Stimulated activated naive CD8-positive, alpha-beta T cell treated with anti-CD3 and anti-CD28 coated beads, Interleukin-15, amount 100 ng/mL, for 72 hours (primary cell): ENCODE results near the gene SDK2.

ENCODE experiments used
- ATAC-seq: fragments of 150-1000 bp; cut with Tn5 transposase; 2 replicates; pipeline ENCODE4 v1.10.0; 2021; ENCODE audit warnings: mild to moderate bottlenecking, moderate library complexity
- DNase-seq, 2 donors: peaks; one replicate each; pipeline ENCODE4 v3.0.0; 2021 to 2022
- H3K27ac Mint-ChIP-seq, 2 donors: one replicate each; pipeline ENCODE4 v1.8.0; 2022; ENCODE audit warnings: mild to moderate bottlenecking in 2 of 2, mixed read lengths in 2 of 2, moderate library complexity in 2 of 2
- H3K27me3 Mint-ChIP-seq: one replicate; pipeline ENCODE4 v1.8.0; 2022; ENCODE audit warnings: mixed read lengths
- H3K4me1 Mint-ChIP-seq: one replicate; pipeline ENCODE4 v1.8.0; 2022; ENCODE audit warnings: mild to moderate bottlenecking, mixed read lengths
- H3K4me3 Mint-ChIP-seq, 2 donors: one replicate each; pipeline ENCODE4 v1.8.0; 2022; ENCODE audit warnings: mild to moderate bottlenecking in 2 of 2, mixed read lengths in 2 of 2, moderate library complexity in 1 of 2
- H3K9me3 Mint-ChIP-seq, 2 donors: one replicate each; pipeline ENCODE4 v1.8.0; 2022; ENCODE audit warnings: mixed read lengths in 2 of 2

Gene SDK2

GRCh38 chr17:73580073-73580710 is 64.1 kb downstream of the SDK2 start:
- no peaks in the 10 kb centered on the region for H3K4me1 Mint-ChIP-seq
- ATAC-seq (no peak), DNase-seq (no peak)

GRCh38 chr17:73576556-73577098 is 67.6 kb downstream of the SDK2 start:
- ATAC-seq (no peak), DNase-seq (no peak)
- no peak overlapping the region for H3K4me3 Mint-ChIP-seq
- H3K27me3 Mint-ChIP-seq = no peaks in the 10 kb centered on the region
- no peaks in the 10 kb centered on the region for H3K9me3 Mint-ChIP-seq
- H3K27ac Mint-ChIP-seq = no peak overlapping the region
- no peaks in the 10 kb centered on the region for H3K4me1 Mint-ChIP-seq

More at GRCh38 chr17:73580073-73580710, 64.1 kb downstream of the SDK2 start:
- Mint-ChIP-seq H3K9me3 (no peaks in the 10 kb centered on the region), H3K4me3 (no peak overlapping the region), H3K27ac (no peak overlapping the region), H3K27me3 (no peaks in the 10 kb centered on the region)

- Mint-ChIP-seq H3K4me3 (no peak overlapping the region), H3K27ac (no peak overlapping the region), H3K4me1 (no peaks in the 10 kb centered on the region), H3K9me3 (no peaks in the 10 kb centered on the region), H3K27me3 (no peaks in the 10 kb centered on the region)
- ATAC-seq (no peak), DNase-seq (no peak)
Measured at GRCh38 chr17:73575470-73576221, 68.6 kb downstream of the SDK2 start.

GRCh38 chr17:73571511-73572130 is 72.6 kb downstream of the SDK2 start:
- no peaks in the 10 kb centered on the region for H3K27me3 Mint-ChIP-seq
- H3K27ac Mint-ChIP-seq = no peak overlapping the region
- H3K4me1 Mint-ChIP-seq = peaks cover 20% of the 10 kb centered on the region
- no peak overlapping the region for H3K4me3 Mint-ChIP-seq
- ATAC-seq (peak; percentile 16), DNase-seq (no peak)
- no peaks in the 10 kb centered on the region for H3K9me3 Mint-ChIP-seq

- no peaks in the 10 kb centered on the region for H3K27me3 Mint-ChIP-seq
- H3K4me1 Mint-ChIP-seq = peaks cover 20% of the 10 kb centered on the region
- no peak overlapping the region for H3K27ac Mint-ChIP-seq
- ATAC-seq (no peak), DNase-seq (no peak)
- peaks cover 0 to 4% of the 10 kb centered on the region in 2 donors for H3K9me3 Mint-ChIP-seq
- no peak overlapping the region for H3K4me3 Mint-ChIP-seq
Measured at GRCh38 chr17:73569762-73570319, 74.4 kb downstream of the SDK2 start.

GRCh38 chr17:73568934-73569333 is 75.3 kb downstream of the SDK2 start:
- no peak for ATAC-seq
- Mint-ChIP-seq H3K27ac (no peak overlapping the region), H3K4me3 (no peak overlapping the region), H3K9me3 (peaks cover 0 to 4% of the 10 kb centered on the region in 2 donors), H3K27me3 (no peaks in the 10 kb centered on the region), H3K4me1 (peaks cover 20% of the 10 kb centered on the region)
- no peak for DNase-seq

GRCh38 chr17:73566905-73567782 is 77.1 kb downstream of the SDK2 start:
- DNase-seq (peak; percentile 11 to 47), ATAC-seq (peak; percentile 86)
- Mint-ChIP-seq H3K4me1 (peaks cover 20% of the 10 kb centered on the region), H3K27ac (peak overlapping the region; percentile 76 to 94), H3K27me3 (no peaks in the 10 kb centered on the region), H3K4me3 (peak overlapping the region; percentile 51 to 62), H3K9me3 (peaks cover 0 to 4% of the 10 kb centered on the region in 2 donors)

- no peak for ATAC-seq
- Mint-ChIP-seq H3K27me3 (no peaks in the 10 kb centered on the region), H3K4me3 (no peak overlapping the region), H3K9me3 (peaks cover 0 to 4% of the 10 kb centered on the region in 2 donors), H3K27ac (no peak overlapping the region), H3K4me1 (peaks cover 20% of the 10 kb centered on the region)
- no peak for DNase-seq
Measured at GRCh38 chr17:73564843-73565242, 79.4 kb downstream of the SDK2 start.

- no peak for DNase-seq
- Mint-ChIP-seq H3K27me3 (no peaks in the 10 kb centered on the region), H3K4me3 (no peak overlapping the region), H3K4me1 (peaks cover 11% of the 10 kb centered on the region), H3K9me3 (peaks cover 0 to 4% of the 10 kb centered on the region in 2 donors), H3K27ac (no peak overlapping the region)
- no peak for ATAC-seq
Measured at GRCh38 chr17:73562896-73563295, 81.3 kb downstream of the SDK2 start.

GRCh38 chr17:73561111-73561510 is 83.1 kb downstream of the SDK2 start:
- ATAC-seq = no peak
- peak overlapping the region; percentile 4 to 46 for H3K27ac Mint-ChIP-seq

GRCh38 chr17:73560661-73561060 is 83.6 kb downstream of the SDK2 start:
- ATAC-seq = no peak
- Mint-ChIP-seq H3K27ac (peak overlapping the region in 1 of 2 donors; percentile 9), H3K4me3 (no peak overlapping the region), H3K4me1 (no peaks in the 10 kb centered on the region), H3K9me3 (no peaks in the 10 kb centered on the region), H3K27me3 (no peaks in the 10 kb centered on the region)
- no peak for DNase-seq

More at GRCh38 chr17:73561111-73561510, 83.1 kb downstream of the SDK2 start:
- Mint-ChIP-seq H3K9me3 (peaks cover 0 to 3% of the 10 kb centered on the region in 2 donors), H3K4me3 (no peak overlapping the region), H3K4me1 (no peaks in the 10 kb centered on the region), H3K27me3 (no peaks in the 10 kb centered on the region)
- DNase-seq = no peak

- H3K4me3 Mint-ChIP-seq = no peak overlapping the region
- no peak for ATAC-seq
- H3K9me3 Mint-ChIP-seq = peaks cover 0 to under 1% of the 10 kb centered on the region in 2 donors
- peak overlapping the region in 1 of 2 donors; percentile 68 for H3K27ac Mint-ChIP-seq
- no peak for DNase-seq
- H3K4me1 Mint-ChIP-seq = no peaks in the 10 kb centered on the region
- H3K27me3 Mint-ChIP-seq = no peaks in the 10 kb centered on the region
Measured at GRCh38 chr17:73559532-73559931, 84.7 kb downstream of the SDK2 start.

GRCh38 chr17:73555199-73555960 is 88.9 kb downstream of the SDK2 start:
- peaks cover 0 to 7% of the 10 kb centered on the region in 2 donors for H3K9me3 Mint-ChIP-seq
- ATAC-seq (no peak), DNase-seq (no peak)
- H3K4me3 Mint-ChIP-seq = no peak overlapping the region
- H3K27ac Mint-ChIP-seq = peak overlapping the region in 1 of 2 donors; percentile 43
- H3K4me1 Mint-ChIP-seq = peaks cover 9% of the 10 kb centered on the region
- peaks cover 6% of the 10 kb centered on the region for H3K27me3 Mint-ChIP-seq

- H3K9me3 Mint-ChIP-seq = peaks cover 0 to 7% of the 10 kb centered on the region in 2 donors
- DNase-seq (no peak), ATAC-seq (no peak)
- no peak overlapping the region for H3K27ac Mint-ChIP-seq
- H3K4me3 Mint-ChIP-seq = no peak overlapping the region
- peaks cover 6% of the 10 kb centered on the region for H3K27me3 Mint-ChIP-seq
- H3K4me1 Mint-ChIP-seq = peaks cover 9% of the 10 kb centered on the region
Measured at GRCh38 chr17:73554498-73554897, 89.7 kb downstream of the SDK2 start.
